GM23248 (cell line): Measurements from ENCODE around the gene MEGF11. TPM values are rescaled to one million over a fixed set of nuclear protein-coding genes. Genes with fewer than 3 reads are reported as not detected.

Experiments used
- DNase-seq: peaks from one replicate; pipeline ENCODE4 v3.0.0-alpha.2; 2015
- H2AFZ ChIP-seq: fragments of 200-600 bp; sonication (generic); 2 replicates; pipeline ENCODE4 v1.6.1; 2016; ENCODE audit warnings: antibody characterized with exemption
- H3F3A ChIP-seq: fragments of 200-600 bp; sonication (generic); 2 replicates; pipeline ENCODE4 v1.6.1; 2016; ENCODE audit warnings: mild to moderate bottlenecking, antibody characterized with exemption, mixed run types; ENCODE audit not compliant: insufficient read depth
- H3K27ac ChIP-seq: fragments of 200-600 bp; sonication (generic); 2 replicates; pipeline ENCODE4 v1.5.1; 2016; ENCODE audit warnings: mild to moderate bottlenecking
- H3K27me3 ChIP-seq: fragments of 200-600 bp; sonication (generic); replicated peaks from 2 replicates; pipeline ENCODE4 v1.6.1; 2016; ENCODE audit warnings: mild to moderate bottlenecking; ENCODE audit not compliant: insufficient read depth
- H3K36me3 ChIP-seq: fragments of 200-600 bp; sonication (generic); 2 replicates; pipeline ENCODE4 v1.6.1; 2016; ENCODE audit warnings: low read depth, mild to moderate bottlenecking
- H3K4me1 ChIP-seq: fragments of 200-600 bp; sonication (generic); 2 replicates; pipeline ENCODE4 v1.6.1; 2016; ENCODE audit warnings: mild to moderate bottlenecking; ENCODE audit not compliant: insufficient read depth
- H3K4me2 ChIP-seq: fragments of 200-600 bp; sonication (generic); one replicate; pipeline ENCODE4 v1.6.1; 2016; ENCODE audit warnings: mild to moderate bottlenecking; ENCODE audit not compliant: unreplicated experiment
- H3K4me3 ChIP-seq: fragments of 200-600 bp; sonication (generic); 2 replicates; pipeline ENCODE4 v1.5.1; 2016; ENCODE audit warnings: mild to moderate bottlenecking
- H3K79me2 ChIP-seq: fragments of 200-600 bp; sonication (generic); 2 replicates; pipeline ENCODE4 v1.6.1; 2016; ENCODE audit warnings: mild to moderate bottlenecking; ENCODE audit not compliant: insufficient read depth
- H3K9ac ChIP-seq: fragments of 200-600 bp; sonication (generic); 2 replicates; pipeline ENCODE4 v1.6.1; 2016; ENCODE audit warnings: mild to moderate bottlenecking
- H3K9me2 ChIP-seq: fragments of 200-600 bp; sonication (generic); 2 replicates; pipeline ENCODE4 v1.6.1; 2016; ENCODE audit warnings: mixed run types, mild to moderate bottlenecking, moderate library complexity; ENCODE audit not compliant: insufficient read depth
- H3K9me3 ChIP-seq: fragments of 200-600 bp; sonication (generic); one replicate; pipeline ENCODE4 v1.6.1; 2017; ENCODE audit warnings: low read depth
- H4K20me1 ChIP-seq: fragments of 200-600 bp; sonication (generic); 2 replicates; pipeline ENCODE4 v1.6.0; 2016; ENCODE audit not compliant: insufficient read depth
- EZH2 ChIP-seq: fragments of 200-600 bp; sonication (generic); IDR thresholded peaks from 2 replicates; pipeline ENCODE4 v1.6.1; 2018; ENCODE audit warnings: antibody characterized with exemption, mild to moderate bottlenecking; ENCODE audit not compliant: insufficient read depth, poor library complexity, severe bottlenecking
- EZH2phosphoT487 ChIP-seq: fragments of 200-600 bp; sonication (generic); IDR thresholded peaks from 2 replicates; pipeline ENCODE4 v1.6.1; 2018; ENCODE audit warnings: antibody characterized with exemption, moderate library complexity, mild to moderate bottlenecking, low read depth; ENCODE audit not compliant: insufficient read depth
- WGBS, 2 experiments: methylation state at CpG; one replicate each; pipeline ENCODE4 v1.1.6; 2015 to 2017; ENCODE audit warnings: low lambda C conversion rate in 2 of 2, low coverage in 1 of 2; ENCODE audit errors: missing lambda C conversion rate in 2 of 2; 5-methylcytosine and 5-hydroxymethylcytosine counted together
- in situ Hi-C: fragments of 300-500 bp; cut with MboI; formaldehyde crosslinking; loops from 2 replicates; pipeline ENCODE4 v1.15.0; 2020
- polyA plus RNA-seq: library from polyadenylated mRNA; unstranded; fragments of >200 nt; fragmentation: Nextera tagmentation; extraction: Ambion mirVana; gene quantifications from 2 replicates; pipeline ENCODE4 v1.2.1, GENCODE V29; 2016
- total RNA-seq: library from RNA; depleted of rRNA; stranded (reverse); fragments of >200 nt; shearing (Covaris generic); gene quantifications from 2 replicates; pipeline ENCODE4 v1.2.3, GENCODE V29; 2014

MEGF11 gene
- total and polyA plus RNA-seq, 2 experiments from 2014 or later = 0.14 TPM; not detected in 1

DNA sequence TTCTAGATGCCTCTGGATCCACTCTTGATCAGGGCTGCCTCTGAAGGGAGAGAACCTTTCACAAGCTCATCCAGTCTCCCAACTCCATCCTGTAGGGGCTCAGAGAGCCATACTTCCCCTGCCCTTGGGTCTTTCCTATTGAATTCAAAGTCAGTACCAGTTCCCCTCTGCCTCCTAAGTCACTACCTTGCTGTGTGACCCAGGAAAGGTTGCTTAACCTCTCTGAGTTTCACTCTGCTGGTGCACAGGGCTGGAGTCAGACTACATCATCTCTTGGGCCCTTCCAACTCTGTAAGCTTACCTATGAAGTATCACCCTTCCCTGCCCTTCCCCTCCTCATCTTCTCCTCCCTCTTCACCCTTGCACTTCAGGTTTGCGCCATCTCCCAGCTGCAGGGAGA lies 117.9 kb downstream of the MEGF11 start:
- no peak overlapping the region for H3K9ac ChIP-seq
- H4K20me1 ChIP-seq = no peaks in the 10 kb centered on the region
- no peaks in the 10 kb centered on the region for H3K9me3 ChIP-seq
- H3F3A ChIP-seq = no peaks in the 10 kb centered on the region
- no peak for TF ChIP-seq EZH2
- TF ChIP-seq EZH2phosphoT487 = no peak
- no peak overlapping the region for H3K4me2 ChIP-seq
- DNase-seq = no peak
- no peak overlapping the region for H2AFZ ChIP-seq
- no peak overlapping the region for H3K27ac ChIP-seq
- no peaks in the 10 kb centered on the region for H3K36me3 ChIP-seq
- in situ Hi-C loops = no loop called here
- whole genome bisulfite sequencing, 2 experiments = 92 to 96% methylated on average over 1 of the region's 1 CpG
- peaks cover 88% of the 10 kb centered on the region for H3K27me3 ChIP-seq
- no peak overlapping the region for H3K4me3 ChIP-seq
- H3K79me2 ChIP-seq = no peaks in the 10 kb centered on the region
- H3K9me2 ChIP-seq = no peaks in the 10 kb centered on the region
- no peaks in the 10 kb centered on the region for H3K4me1 ChIP-seq

GRCh38 chr15:66134284-66134683 lies 119.3 kb downstream of the MEGF11 start:
- H3K4me1 ChIP-seq = no peaks in the 10 kb centered on the region
- H2AFZ ChIP-seq = no peak overlapping the region
- no peaks in the 10 kb centered on the region for H3F3A ChIP-seq
- no peaks in the 10 kb centered on the region for H3K9me3 ChIP-seq
- DNase-seq = no peak
- in situ Hi-C loops = no loop called here
- WGBS, 2 experiments = 46 to 49% methylated on average over 3 of the region's 3 CpGs
- H3K4me3 ChIP-seq = no peak overlapping the region
- H3K9ac ChIP-seq = no peak overlapping the region
- no peaks in the 10 kb centered on the region for H4K20me1 ChIP-seq
- H3K79me2 ChIP-seq = no peaks in the 10 kb centered on the region
- H3K27me3 ChIP-seq = peaks cover 87% of the 10 kb centered on the region
- H3K9me2 ChIP-seq = no peaks in the 10 kb centered on the region
- TF ChIP-seq EZH2 (no peak), EZH2phosphoT487 (no peak)
- no peaks in the 10 kb centered on the region for H3K36me3 ChIP-seq
- no peak overlapping the region for H3K27ac ChIP-seq
- H3K4me2 ChIP-seq = no peak overlapping the region

GRCh38 chr15:66133247-66133885 lies 120.2 kb downstream of the MEGF11 start:
- no peaks in the 10 kb centered on the region for H3F3A ChIP-seq
- H3K4me3 ChIP-seq = no peak overlapping the region
- no peaks in the 10 kb centered on the region for H3K79me2 ChIP-seq
- H4K20me1 ChIP-seq = no peaks in the 10 kb centered on the region
- H3K9ac ChIP-seq = no peak overlapping the region
- H3K4me2 ChIP-seq = no peak overlapping the region
- H2AFZ ChIP-seq = no peak overlapping the region
- no peaks in the 10 kb centered on the region for H3K4me1 ChIP-seq
- peaks cover 80% of the 10 kb centered on the region for H3K27me3 ChIP-seq
- 50 to 62% methylated on average over 10 of the region's 10 CpGs for WGBS, 2 experiments
- no peak overlapping the region for H3K27ac ChIP-seq
- DNase-seq = no peak
- TF ChIP-seq EZH2phosphoT487 = no peak
- no peak for TF ChIP-seq EZH2
- no peaks in the 10 kb centered on the region for H3K9me3 ChIP-seq
- no peaks in the 10 kb centered on the region for H3K36me3 ChIP-seq
- in situ Hi-C loops = no loop called here
- H3K9me2 ChIP-seq = no peaks in the 10 kb centered on the region

DNA sequence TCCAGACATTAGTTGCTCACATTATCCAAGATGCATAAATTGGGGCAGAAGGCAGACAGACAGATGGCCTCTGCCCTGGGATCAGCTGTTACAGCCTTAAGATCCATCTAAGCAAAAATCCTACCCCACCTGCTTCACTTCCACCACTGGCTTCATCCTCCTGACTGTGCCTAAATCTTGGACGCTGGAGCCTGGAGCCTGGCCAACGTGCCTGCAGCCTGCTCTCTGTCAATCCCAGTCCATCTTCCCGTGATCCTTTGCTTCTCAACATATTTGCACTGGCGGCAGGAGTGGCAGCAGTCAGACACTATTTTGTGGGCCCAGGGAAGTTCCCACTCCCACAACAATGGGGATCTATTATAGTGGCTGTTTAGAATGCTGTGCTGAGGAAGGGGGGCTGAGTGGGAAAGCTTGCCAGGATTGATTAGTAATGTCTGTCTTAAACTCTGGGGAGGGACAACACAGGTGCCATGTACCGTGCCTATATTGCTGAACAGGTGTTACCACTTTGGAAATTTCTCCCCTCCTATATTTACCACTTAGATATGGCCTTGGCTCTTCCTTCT lies 121.2 kb downstream of the MEGF11 start:
- in situ Hi-C loops = no loop called here
- Histone ChIP-seq H3K9me2 (no peaks in the 10 kb centered on the region), H3K4me1 (no peaks in the 10 kb centered on the region), H3K4me2 (no peak overlapping the region), H3K4me3 (no peak overlapping the region), H3K27me3 (peaks cover 72% of the 10 kb centered on the region), H3K79me2 (no peaks in the 10 kb centered on the region), H3F3A (no peaks in the 10 kb centered on the region), H3K27ac (no peak overlapping the region), H2AFZ (no peak overlapping the region), H3K9me3 (no peaks in the 10 kb centered on the region), H4K20me1 (no peaks in the 10 kb centered on the region), H3K36me3 (no peaks in the 10 kb centered on the region), H3K9ac (no peak overlapping the region)
- 33 to 37% methylated on average over 5 of the region's 5 CpGs for WGBS, 2 experiments
- DNase-seq = no peak
- no peak for TF ChIP-seq EZH2
- no peak for TF ChIP-seq EZH2phosphoT487
